Coronary artery (tissue), 2 donors: ENCODE measurements around the gene C11orf97.
A peak's percentile ranks its signal among the peaks of the same experiment; 100 is the strongest.

Source experiments
- DNase-seq: peaks from one replicate; pipeline ENCODE4 v3.0.0-alpha.2; 2017; ENCODE audit warnings: low spot score
- H3K27ac ChIP-seq, 2 donors: fragments of 200-600 bp; sonication (generic); one replicate each; pipeline ENCODE4 v1.5.1; 2016 to 2019
- H3K4me3 ChIP-seq: fragments of 200-600 bp; sonication (generic); 2 replicates; pipeline ENCODE4 v1.5.1; 2016; ENCODE audit warnings: mild to moderate bottlenecking, moderate library complexity
- TF ChIP-seq, protein P1 (sequence below): fragments of 200-600 bp; sonication (generic); IDR thresholded peaks from one replicate; pipeline ENCODE4 v1.5.1; 2019; ENCODE audit warnings: antibody characterized with exemption

Gene C11orf97

DNA sequence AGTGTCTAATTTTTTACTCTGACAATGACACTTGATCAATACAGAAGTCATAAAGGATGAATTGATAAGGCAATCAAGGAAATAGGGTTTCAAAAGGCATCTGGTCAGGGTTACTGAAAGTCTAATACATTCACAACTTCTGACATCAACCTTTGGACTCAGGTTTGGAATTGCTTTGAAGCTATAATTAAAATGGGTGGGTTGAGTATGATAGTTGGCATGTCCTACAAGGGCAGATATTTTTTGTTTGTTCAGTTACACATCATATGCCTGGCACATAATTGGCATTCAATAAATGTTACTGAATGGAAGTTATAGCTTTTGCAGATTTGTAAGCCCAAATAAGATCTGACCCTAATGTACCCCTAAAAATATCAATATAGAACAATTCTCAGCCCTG, 24.1 kb downstream of the C11orf97 start:
- no peak for DNase-seq
- peak overlapping the region in 1 of 2 donors; percentile 24 for H3K27ac ChIP-seq
- H3K4me3 ChIP-seq: no peak overlapping the region
- TF ChIP-seq, protein P1, sequence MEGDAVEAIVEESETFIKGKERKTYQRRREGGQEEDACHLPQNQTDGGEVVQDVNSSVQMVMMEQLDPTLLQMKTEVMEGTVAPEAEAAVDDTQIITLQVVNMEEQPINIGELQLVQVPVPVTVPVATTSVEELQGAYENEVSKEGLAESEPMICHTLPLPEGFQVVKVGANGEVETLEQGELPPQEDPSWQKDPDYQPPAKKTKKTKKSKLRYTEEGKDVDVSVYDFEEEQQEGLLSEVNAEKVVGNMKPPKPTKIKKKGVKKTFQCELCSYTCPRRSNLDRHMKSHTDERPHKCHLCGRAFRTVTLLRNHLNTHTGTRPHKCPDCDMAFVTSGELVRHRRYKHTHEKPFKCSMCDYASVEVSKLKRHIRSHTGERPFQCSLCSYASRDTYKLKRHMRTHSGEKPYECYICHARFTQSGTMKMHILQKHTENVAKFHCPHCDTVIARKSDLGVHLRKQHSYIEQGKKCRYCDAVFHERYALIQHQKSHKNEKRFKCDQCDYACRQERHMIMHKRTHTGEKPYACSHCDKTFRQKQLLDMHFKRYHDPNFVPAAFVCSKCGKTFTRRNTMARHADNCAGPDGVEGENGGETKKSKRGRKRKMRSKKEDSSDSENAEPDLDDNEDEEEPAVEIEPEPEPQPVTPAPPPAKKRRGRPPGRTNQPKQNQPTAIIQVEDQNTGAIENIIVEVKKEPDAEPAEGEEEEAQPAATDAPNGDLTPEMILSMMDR: no peak

DNA sequence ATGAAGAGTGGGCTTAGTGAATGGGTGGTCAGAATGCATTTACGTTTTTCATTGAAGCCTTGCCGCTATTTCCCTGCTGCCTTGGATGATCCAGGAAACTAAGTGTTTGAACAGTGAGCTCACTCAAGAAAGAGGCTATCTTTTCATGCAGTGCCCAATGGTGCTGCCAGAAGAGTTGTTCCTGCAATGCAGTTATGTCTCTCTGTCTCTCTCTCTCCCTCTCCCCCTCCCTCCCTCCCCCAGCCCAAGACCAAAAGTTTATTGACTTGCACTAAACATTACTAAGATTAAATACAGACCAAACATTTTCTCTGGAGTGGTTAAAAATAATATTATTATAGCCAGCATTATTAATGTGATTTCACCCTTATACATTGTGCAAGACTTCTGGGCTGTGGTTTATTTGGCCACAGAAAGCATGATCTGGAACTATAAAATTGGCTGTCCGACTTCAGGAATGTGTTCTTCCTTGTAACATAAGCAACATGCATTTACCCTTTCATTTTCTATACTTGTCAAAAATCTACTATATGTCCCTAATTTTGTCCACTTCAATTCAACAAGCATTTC, 24.9 kb downstream of the C11orf97 start:
- Histone ChIP-seq H3K4me3 (no peak overlapping the region), H3K27ac (peak overlapping the region in 1 of 2 donors; percentile 24)
- TF ChIP-seq, protein P1: no peak
- no peak for DNase-seq

DNA sequence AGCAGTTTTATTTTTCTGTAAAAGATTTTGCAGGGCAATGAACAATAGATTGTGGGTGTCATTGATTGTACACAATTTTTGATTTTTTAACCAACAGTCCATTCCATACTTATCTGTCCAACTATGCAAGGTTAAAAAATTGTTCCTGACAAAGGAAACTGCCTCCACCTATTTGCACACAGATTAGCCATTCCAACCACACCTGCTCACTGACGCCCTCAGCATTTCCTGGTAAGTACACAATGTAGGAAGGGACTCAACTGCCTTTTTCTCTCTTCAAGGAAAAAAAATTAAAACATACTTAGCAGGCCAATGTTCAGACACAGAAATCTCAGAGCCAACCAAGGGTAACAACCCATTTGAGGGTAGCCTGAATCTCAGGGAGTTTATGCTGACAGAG, 27.2 kb downstream of the C11orf97 start:
- H3K27ac ChIP-seq: no peak overlapping the region
- TF ChIP-seq, protein P1: no peak
- DNase-seq: no peak
- H3K4me3 ChIP-seq: no peak overlapping the region

DNA sequence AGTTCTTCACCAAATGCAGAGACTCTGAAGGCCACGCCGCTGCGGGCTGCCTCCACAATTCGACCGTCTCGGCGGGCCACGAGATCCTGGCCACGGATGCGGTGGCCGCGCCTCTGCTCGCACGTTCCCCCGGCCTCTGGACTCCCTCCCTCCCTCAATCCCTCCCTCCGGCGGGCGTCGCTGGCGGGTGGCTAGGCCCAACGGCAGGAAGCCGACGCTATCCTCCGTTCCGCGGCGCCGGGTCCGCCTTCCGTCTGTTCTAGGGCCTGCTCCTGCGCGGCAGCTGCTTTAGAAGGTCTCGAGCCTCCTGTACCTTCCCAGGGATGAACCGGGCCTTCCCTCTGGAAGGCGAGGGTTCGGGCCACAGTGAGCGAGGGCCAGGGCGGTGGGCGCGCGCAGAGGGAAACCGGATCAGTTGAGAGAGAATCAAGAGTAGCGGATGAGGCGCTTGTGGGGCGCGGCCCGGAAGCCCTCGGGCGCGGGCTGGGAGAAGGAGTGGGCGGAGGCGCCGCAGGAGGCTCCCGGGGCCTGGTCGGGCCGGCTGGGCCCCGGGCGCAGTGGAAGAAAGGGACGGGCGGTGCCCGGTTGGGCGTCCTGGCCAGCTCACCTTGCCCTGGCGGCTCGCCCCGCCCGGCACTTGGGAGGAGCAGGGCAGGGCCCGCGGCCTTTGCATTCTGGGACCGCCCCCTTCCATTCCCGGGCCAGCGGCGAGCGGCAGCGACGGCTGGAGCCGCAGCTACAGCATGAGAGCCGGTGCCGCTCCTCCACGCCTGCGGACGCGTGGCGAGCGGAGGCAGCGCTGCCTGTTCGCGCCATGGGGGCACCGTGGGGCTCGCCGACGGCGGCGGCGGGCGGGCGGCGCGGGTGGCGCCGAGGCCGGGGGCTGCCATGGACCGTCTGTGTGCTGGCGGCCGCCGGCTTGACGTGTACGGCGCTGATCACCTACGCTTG, 31.7 kb downstream of the C11orf97 start, which contains the start of gene FUT4:
Gene FUT4 (plus strand): TSS at position 227 of the 951 bp plus-strand sequence. CDS start 213 bp downstream, at position 440.
- DNase-seq: peak; percentile 91
- TF ChIP-seq, protein P1: no peak
- Histone ChIP-seq H3K27ac (peak within 1 kb of the TSS; percentile 98 to 99), H3K4me3 (peak within 1 kb of the TSS; percentile 92)

DNA sequence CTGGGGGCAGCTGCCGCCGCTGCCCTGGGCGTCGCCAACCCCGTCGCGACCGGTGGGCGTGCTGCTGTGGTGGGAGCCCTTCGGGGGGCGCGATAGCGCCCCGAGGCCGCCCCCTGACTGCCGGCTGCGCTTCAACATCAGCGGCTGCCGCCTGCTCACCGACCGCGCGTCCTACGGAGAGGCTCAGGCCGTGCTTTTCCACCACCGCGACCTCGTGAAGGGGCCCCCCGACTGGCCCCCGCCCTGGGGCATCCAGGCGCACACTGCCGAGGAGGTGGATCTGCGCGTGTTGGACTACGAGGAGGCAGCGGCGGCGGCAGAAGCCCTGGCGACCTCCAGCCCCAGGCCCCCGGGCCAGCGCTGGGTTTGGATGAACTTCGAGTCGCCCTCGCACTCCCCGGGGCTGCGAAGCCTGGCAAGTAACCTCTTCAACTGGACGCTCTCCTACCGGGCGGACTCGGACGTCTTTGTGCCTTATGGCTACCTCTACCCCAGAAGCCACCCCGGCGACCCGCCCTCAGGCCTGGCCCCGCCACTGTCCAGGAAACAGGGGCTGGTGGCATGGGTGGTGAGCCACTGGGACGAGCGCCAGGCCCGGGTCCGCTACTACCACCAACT, 32.5 kb downstream of the C11orf97 start:
- no peak for DNase-seq
- TF ChIP-seq, protein P1: no peak
- Histone ChIP-seq H3K4me3 (peak overlapping the region; percentile 92), H3K27ac (peak overlapping the region; percentile 98 to 99)

DNA sequence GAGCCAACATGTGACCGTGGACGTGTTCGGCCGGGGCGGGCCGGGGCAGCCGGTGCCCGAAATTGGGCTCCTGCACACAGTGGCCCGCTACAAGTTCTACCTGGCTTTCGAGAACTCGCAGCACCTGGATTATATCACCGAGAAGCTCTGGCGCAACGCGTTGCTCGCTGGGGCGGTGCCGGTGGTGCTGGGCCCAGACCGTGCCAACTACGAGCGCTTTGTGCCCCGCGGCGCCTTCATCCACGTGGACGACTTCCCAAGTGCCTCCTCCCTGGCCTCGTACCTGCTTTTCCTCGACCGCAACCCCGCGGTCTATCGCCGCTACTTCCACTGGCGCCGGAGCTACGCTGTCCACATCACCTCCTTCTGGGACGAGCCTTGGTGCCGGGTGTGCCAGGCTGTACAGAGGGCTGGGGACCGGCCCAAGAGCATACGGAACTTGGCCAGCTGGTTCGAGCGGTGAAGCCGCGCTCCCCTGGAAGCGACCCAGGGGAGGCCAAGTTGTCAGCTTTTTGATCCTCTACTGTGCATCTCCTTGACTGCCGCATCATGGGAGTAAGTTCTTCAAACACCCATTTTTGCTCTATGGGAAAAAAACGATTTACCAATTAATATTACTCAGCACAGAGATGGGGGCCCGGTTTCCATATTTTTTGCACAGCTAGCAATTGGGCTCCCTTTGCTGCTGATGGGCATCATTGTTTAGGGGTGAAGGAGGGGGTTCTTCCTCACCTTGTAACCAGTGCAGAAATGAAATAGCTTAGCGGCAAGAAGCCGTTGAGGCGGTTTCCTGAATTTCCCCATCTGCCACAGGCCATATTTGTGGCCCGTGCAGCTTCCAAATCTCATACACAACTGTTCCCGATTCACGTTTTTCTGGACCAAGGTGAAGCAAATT, 33.3 kb downstream of the C11orf97 start:
- TF ChIP-seq, protein P1: no peak
- Histone ChIP-seq H3K4me3 (peak overlapping the region; percentile 92), H3K27ac (peak overlapping the region; percentile 98 to 99)
- DNase-seq: no peak
